ENCODE data around the gene LMTK2. TPM values are rescaled to one million over a fixed set of nuclear protein-coding genes. Genes with fewer than 3 reads are reported as not detected.

Gene LMTK2
- total RNA-seq, 1 donor from 2014 or later, result 15.4 TPM

- no peak for DNase-seq (ENCODE audit: extremely low spot score, unreplicated experiment)
These were observed 39.6 kb upstream of the LMTK2 start for GRCh38 chr7:98066934-98067507.

GRCh38 chr7:98073047-98073446 is 33.6 kb upstream of the LMTK2 start:
- TF ChIP-seq CTCF (IDR thresholded peaks at IDR 0.05), result no peak
- Mint-ChIP-seq H3K4me1 (ENCODE audit: unreplicated experiment) (no peaks in the 10 kb centered on the region), H3K27me3 (ENCODE audit: unreplicated experiment) (no peaks in the 10 kb centered on the region), H3K9me3 (ENCODE audit: unreplicated experiment) (no peaks in the 10 kb centered on the region), H3K4me3 (ENCODE audit: unreplicated experiment) (no peak overlapping the region), H3K36me3 (ENCODE audit: unreplicated experiment) (no peaks in the 10 kb centered on the region), H3K27ac (ENCODE audit: unreplicated experiment) (no peak overlapping the region)
- no peak for DNase-seq (ENCODE audit: extremely low spot score, unreplicated experiment)

More at GRCh38 chr7:98066934-98067507, 39.6 kb upstream of the LMTK2 start:
- Mint-ChIP-seq H3K4me1 (ENCODE audit: unreplicated experiment) (no peaks in the 10 kb centered on the region), H3K27me3 (ENCODE audit: unreplicated experiment) (no peaks in the 10 kb centered on the region), H3K36me3 (ENCODE audit: unreplicated experiment) (no peaks in the 10 kb centered on the region), H3K27ac (ENCODE audit: unreplicated experiment) (no peak overlapping the region), H3K4me3 (ENCODE audit: unreplicated experiment) (no peak overlapping the region), H3K9me3 (ENCODE audit: unreplicated experiment) (peaks cover 5% of the 10 kb centered on the region)
- TF ChIP-seq CTCF (IDR thresholded peaks at IDR 0.05), result no peak

GRCh38 chr7:98075801-98076200 is 30.9 kb upstream of the LMTK2 start:
- TF ChIP-seq CTCF (IDR thresholded peaks at IDR 0.05), result no peak
- Mint-ChIP-seq H3K9me3 (ENCODE audit: unreplicated experiment) (no peaks in the 10 kb centered on the region), H3K4me1 (ENCODE audit: unreplicated experiment) (no peaks in the 10 kb centered on the region), H3K4me3 (ENCODE audit: unreplicated experiment) (no peak overlapping the region), H3K36me3 (ENCODE audit: unreplicated experiment) (no peaks in the 10 kb centered on the region), H3K27me3 (ENCODE audit: unreplicated experiment) (peaks cover 3% of the 10 kb centered on the region), H3K27ac (ENCODE audit: unreplicated experiment) (no peak overlapping the region)
- no peak for DNase-seq (ENCODE audit: extremely low spot score, unreplicated experiment)

GRCh38 chr7:98077762-98078161 is 28.9 kb upstream of the LMTK2 start:
- Mint-ChIP-seq H3K4me1 (ENCODE audit: unreplicated experiment) (no peaks in the 10 kb centered on the region), H3K27ac (ENCODE audit: unreplicated experiment) (no peak overlapping the region), H3K4me3 (ENCODE audit: unreplicated experiment) (no peak overlapping the region), H3K9me3 (ENCODE audit: unreplicated experiment) (no peaks in the 10 kb centered on the region), H3K27me3 (ENCODE audit: unreplicated experiment) (peaks cover 3% of the 10 kb centered on the region), H3K36me3 (ENCODE audit: unreplicated experiment) (no peaks in the 10 kb centered on the region)
- DNase-seq (ENCODE audit: extremely low spot score, unreplicated experiment), result no peak
- no peak for TF ChIP-seq CTCF (IDR thresholded peaks at IDR 0.05)

GRCh38 chr7:98078197-98078870 is 28.3 kb upstream of the LMTK2 start:
- no peak for DNase-seq (ENCODE audit: extremely low spot score, unreplicated experiment)
- Mint-ChIP-seq H3K4me1 (ENCODE audit: unreplicated experiment) (no peaks in the 10 kb centered on the region), H3K36me3 (ENCODE audit: unreplicated experiment) (no peaks in the 10 kb centered on the region), H3K27ac (ENCODE audit: unreplicated experiment) (no peak overlapping the region), H3K4me3 (ENCODE audit: unreplicated experiment) (no peak overlapping the region), H3K9me3 (ENCODE audit: unreplicated experiment) (no peaks in the 10 kb centered on the region), H3K27me3 (ENCODE audit: unreplicated experiment) (peaks cover 3% of the 10 kb centered on the region)
- no peak for TF ChIP-seq CTCF (IDR thresholded peaks at IDR 0.05)

Measured in osteocyte (in vitro differentiated cells).